SU-DHL-6 (cell line): ENCODE data around the gene CNTN5.

Experiments used
- EZH2phosphoT487 ChIP-seq: fragments of 200-600 bp; sonication (generic), shearing (Covaris generic); conservative IDR thresholded peaks from 2 replicates; pipeline ENCODE4 v1.6.1; 2018; ENCODE audit warnings: mild to moderate bottlenecking, antibody characterized with exemption, low read length, moderate library complexity, mixed read lengths
- TF ChIP-seq, protein P1 (sequence below): fragments of 200-600 bp; sonication (generic); IDR thresholded peaks from one replicate; pipeline ENCODE4 v1.5.1; 2017; ENCODE audit warnings: antibody characterized with exemption, mild to moderate bottlenecking, low read length, moderate library complexity; ENCODE audit not compliant: insufficient read depth, poor library complexity, severe bottlenecking

DNA sequence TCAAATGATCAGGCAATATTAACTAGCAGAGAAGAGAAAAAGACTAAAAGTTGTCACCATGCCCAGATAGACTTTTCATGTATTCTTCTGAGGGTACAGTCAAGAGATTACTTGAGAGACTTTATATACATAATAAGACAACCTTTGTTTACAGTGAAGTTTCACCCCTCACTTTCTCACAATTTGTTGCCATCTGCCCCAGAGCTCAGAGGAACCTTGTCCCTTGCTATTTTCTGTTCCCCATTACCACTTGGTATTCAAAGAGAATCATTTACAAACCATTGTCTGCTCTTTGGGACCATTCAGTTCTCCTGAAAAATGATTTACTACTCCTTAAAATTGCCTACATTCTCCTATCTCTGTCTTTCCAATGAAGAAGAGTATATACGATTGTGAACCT is 544.6 kb downstream of the CNTN5 start:
- TF ChIP-seq, protein P1, sequence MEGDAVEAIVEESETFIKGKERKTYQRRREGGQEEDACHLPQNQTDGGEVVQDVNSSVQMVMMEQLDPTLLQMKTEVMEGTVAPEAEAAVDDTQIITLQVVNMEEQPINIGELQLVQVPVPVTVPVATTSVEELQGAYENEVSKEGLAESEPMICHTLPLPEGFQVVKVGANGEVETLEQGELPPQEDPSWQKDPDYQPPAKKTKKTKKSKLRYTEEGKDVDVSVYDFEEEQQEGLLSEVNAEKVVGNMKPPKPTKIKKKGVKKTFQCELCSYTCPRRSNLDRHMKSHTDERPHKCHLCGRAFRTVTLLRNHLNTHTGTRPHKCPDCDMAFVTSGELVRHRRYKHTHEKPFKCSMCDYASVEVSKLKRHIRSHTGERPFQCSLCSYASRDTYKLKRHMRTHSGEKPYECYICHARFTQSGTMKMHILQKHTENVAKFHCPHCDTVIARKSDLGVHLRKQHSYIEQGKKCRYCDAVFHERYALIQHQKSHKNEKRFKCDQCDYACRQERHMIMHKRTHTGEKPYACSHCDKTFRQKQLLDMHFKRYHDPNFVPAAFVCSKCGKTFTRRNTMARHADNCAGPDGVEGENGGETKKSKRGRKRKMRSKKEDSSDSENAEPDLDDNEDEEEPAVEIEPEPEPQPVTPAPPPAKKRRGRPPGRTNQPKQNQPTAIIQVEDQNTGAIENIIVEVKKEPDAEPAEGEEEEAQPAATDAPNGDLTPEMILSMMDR, result no peak
- TF ChIP-seq EZH2phosphoT487, result no peak
